DOHH2 (cell line): ENCODE data around the gene LAMA3.

Experiments
- CTCF ChIP-seq: fragments of 200-600 bp; sonication (generic); IDR thresholded peaks from one replicate; pipeline ENCODE4 v1.5.1; 2014; ENCODE audit warnings: antibody characterized with exemption, mild to moderate bottlenecking, low read depth, low read length; ENCODE audit not compliant: poor library complexity, severe bottlenecking
- EZH2phosphoT487 ChIP-seq: fragments of 200-600 bp; sonication (generic); IDR thresholded peaks from 2 replicates; pipeline ENCODE4 v1.6.1; 2017; ENCODE audit warnings: borderline replicate concordance, mild to moderate bottlenecking, antibody characterized with exemption, low read length, moderate library complexity, mixed read lengths

- TF ChIP-seq CTCF (no peak), EZH2phosphoT487 (no peak)
Observed at GRCh38 chr18:23977103-23977502, 287.9 kb downstream of the LAMA3 start.
